ENCODE results near the gene CTCF.

- TF ChIP-seq ELF4 (IDR thresholded peaks at IDR 0.05) (no peak), TARDBP (IDR thresholded peaks at IDR 0.05) (no peak), HDGF (IDR thresholded peaks at IDR 0.05; ENCODE audit: borderline replicate concordance) (no peak), SP1 (IDR thresholded peaks at IDR 0.05) (no peak), BHLHE40 (IDR thresholded peaks at IDR 0.05; ENCODE audit: borderline replicate concordance) (no peak), L3MBTL2 (conservative IDR thresholded peaks at IDR 0.05) (no peak), NFRKB (IDR thresholded peaks at IDR 0.05) (no peak), FOXM1 (IDR thresholded peaks at IDR 0.05; ENCODE audit: borderline replicate concordance) (no peak)
These were observed 90.9 kb downstream of the CTCF start for GRCh38 chr16:67653128-67653788.
